ENCODE measurements around the gene PIK3R3.

Gene PIK3R3

DNA sequence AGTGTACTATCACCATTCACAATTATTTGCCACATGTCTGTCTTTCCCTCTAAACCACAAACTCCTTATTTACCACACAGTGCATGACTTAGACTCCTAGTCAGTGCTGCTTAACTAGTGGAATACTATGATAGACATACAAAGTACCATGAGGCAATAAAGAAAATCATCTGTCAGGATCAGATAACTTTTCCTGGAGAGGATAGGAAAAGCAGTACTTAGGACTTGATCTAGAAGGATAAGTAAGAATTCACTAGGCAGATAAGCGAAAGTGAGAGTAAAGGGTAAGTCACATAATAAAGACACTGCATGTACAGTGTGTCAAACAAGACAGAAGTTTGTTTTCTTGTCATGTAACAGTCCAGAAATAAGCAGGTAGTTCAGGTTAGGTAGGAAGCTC, 21.3 kb upstream of the PIK3R3 start:
- DNase-seq: no peak

DNA sequence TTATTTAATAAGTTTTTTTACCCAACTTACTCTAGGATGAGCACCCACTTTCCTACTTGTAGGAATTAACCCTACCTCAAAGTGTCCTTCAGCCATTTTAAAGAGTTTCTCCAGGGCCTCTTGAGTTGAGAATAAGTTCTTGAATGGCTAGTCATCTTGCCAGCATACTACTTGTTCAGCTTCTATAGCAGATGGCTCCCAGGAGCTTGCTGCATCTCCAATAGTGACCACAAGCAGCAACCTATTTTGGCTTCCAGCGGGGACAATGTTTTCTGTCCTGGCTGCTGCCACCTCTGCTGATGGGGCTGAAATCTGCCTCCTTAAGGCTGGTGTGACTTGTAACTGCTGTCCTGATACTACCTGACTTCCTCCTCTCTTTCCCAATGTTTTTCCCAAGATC, 20.8 kb upstream of the PIK3R3 start:
- DNase-seq: no peak

DNA sequence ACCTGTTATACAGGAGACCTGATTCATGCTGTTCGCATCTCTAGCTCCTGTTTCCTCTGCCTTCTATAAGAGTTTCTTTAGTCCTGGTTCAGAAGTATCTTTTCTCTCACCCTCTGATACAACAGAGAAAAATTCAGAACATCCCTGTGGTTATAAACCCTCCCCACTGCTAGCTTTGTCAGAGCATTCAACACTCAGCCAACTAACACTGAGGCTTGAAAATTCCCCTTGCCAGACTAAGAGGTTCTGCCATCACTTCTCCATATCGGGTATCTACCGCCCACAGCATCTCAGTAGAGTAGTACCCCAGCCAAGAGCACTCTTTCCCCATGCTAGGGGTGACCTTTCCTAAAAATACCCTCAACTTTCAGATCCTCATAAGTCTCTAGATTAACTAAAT, 19.6 kb upstream of the PIK3R3 start:
- DNase-seq: no peak

DNA sequence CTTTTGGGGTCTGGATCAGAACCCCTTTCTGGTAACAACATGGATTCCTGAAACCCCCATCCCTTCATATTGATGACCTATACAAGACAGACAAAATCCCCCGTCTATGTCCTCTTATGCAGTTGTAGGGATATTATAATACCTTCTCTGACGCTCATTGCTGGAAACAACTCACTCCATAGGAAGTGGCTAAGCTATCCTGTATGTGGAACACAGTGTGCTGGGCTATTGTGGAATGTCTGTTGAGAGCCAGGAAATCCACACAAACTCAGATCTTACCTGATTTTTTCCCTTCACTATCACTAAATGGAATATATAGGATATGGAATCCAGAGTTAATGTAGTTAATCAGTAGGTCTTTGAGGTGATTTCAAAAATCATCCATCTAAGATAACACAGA, 17.7 kb upstream of the PIK3R3 start:
- DNase-seq: no peak

DNA sequence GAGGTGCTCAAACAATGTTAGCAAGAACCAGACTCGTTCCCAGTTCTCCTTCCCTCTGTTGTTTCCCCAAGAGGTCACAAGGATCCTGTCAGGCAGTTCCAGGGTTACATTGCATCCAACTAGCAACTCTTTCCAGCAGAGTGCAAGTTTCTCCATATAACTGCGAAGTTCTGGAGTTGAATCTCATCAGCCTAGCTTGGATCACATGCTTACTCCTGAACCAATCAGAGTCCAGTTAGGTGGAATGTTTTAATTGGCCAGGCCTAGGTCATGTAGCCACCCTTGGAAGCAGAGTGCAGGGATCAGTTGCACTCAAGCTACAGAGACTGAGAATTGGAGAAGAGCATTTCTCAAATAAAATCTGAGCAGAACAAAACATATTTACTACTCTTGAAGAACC, 15.9 kb upstream of the PIK3R3 start:
- DNase-seq: no peak

DNA sequence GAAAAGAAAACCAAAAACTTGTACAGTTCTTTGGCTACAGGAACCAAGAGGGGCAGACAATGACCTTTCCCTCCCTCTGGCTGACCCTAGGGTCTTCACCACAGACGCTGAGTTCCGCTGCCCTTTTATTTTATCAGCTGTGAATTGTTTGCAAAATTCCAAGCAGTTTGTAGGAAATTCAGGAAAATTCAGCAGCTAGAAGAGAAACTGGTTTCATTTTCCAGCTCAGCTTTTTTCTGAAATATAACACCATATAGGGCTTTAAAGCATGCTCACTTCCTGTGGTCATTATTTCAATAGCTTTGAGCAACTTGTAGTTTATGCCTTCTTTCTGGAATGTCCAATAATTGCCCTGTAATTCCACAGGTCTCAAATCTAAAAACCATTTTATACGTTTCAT, 5.5 kb upstream of the PIK3R3 start:
- no peak for DNase-seq

DNA sequence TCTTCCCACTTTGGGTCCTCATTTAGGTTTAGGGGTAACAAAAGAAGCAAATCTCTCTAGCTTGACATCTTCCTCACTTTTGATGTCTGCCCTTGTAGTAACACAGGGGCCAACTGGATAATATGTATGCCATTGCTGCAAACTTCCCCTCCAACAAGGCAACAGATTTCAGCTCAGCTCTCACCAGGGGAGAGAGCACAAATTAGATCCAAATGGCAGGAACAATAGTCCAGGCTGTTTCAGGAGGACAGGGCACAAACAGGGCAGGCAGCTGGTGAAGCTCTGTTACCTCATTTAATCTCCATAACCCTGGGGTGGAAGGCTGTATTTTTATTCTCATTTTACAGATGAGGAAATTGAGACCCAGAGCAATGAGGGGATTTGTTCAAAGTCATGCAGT, 4.3 kb upstream of the PIK3R3 start:
- DNase-seq: no peak

DNA sequence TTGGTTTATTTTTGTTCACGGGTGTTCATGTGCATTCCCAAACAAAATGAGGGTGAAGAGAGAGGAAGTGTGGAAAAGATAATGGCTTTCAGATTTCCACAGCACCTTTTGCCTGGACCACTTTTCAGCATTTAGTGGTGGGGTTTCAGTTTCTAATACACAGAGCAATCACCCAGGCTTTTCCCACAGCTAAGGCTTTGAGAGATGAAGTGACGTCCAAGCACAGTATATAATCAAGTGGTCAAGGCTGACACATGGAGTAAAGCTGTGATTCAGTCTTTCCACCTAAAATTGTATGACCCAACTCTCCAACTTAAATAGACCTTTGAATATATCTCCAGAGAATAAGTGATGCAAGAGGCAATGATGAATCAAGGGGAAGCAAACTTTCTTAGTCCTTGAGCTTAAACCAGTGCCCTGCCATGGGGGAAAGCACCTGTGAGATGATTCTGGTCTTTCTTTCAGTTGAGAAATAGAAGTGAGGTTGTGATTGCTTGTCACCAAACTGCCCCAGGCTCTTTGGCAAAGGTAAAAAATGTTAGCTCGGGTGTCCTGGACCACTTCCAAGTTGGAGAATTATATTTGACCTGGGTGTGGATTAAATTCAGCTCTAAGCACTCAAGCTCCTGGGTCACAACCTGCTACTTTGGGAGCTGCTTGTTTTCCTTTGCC, 2.4 kb upstream of the PIK3R3 start:
- no peak for DNase-seq

DNA sequence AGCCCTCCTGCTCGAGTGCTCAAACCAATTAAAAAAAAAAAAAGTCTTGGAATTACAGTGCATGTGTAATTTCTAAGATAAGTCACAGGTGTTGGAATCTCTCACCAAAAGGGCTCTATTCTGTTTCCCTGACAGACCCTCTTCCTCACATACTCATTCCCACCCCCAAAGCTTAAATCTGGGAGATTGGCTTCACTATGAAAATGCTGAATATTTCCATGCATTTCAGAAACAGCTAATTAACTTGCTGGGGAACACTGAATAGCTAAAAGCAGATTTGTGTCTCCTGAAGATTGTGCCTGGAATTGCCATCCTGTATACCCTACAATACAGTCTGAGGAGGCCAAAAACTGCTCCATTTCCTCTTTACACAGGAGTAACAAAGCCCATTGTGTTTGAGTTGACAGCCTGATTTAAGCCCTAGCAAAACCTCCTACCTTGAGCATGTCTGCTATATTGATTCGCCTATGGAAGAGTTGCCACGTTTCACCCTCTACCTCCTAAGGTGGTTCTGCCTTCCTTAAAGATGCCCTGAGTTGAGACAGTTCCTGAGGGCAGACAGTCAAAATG, 1.4 kb upstream of the PIK3R3 start:
- no peak for DNase-seq

DNA sequence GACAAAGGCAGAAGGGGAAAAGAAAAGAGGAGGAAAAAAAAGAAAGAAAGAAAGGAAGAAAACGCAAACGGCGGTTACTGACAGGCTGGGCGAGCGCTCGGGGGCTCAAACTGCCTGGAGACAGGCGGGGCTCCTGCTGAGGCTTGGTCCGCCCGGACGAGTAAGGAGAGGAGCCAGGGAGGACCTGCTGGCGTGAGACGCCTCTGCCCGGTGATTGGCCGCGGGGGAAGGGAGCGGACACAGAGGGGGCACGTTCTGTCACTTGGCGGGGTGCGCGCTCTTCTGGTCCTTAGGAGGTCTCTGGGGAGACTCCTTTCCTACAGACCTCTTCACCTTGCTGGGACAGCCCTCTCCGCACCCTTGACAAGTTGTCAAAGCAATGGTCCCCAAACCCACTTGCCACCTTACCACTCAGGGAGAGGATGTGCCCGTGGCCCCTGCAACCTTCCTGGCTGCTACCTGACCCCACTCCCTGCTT, 791 bp upstream of the PIK3R3 start:
- peak; percentile 82 for DNase-seq

DNA sequence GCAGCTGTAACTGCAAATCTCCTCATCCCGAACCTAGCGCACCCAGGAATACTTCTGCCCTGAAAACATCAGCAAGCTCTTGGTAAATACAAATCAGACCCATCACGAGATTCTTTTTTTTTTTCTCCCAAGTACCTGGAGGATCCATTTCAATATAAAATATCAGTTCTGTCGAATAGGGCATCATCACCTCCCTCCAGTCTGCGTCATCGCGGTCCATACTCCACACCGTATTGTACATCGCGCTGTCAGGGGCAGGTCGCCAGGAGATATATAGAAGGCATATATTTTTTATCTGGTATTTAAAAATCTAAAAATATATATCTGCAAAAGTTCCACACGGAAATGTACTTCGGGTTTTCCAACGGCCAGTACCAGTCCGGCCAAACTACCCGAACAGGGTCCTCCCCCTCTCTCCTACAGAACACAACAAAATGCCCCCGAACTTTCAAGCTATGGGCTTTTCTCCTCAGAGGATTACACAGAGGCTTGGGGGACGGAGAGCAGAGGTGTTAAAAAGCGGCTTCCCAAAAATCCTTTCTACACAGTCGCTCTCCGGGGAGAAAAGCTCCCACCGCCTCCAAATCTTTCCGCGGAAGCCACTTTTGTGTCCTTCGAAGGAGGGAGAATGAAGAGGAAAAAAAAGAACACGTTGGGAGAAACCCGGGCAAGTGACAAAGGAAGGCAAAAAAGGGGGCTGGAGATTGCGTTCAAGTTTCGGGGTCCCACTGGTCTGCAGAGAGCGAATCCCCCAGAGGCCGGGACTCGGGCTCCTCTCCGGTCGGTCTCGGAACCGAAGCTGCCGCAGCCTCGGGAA, 509 bp downstream of the PIK3R3 start:
- DNase-seq: peak; percentile 55

DNA sequence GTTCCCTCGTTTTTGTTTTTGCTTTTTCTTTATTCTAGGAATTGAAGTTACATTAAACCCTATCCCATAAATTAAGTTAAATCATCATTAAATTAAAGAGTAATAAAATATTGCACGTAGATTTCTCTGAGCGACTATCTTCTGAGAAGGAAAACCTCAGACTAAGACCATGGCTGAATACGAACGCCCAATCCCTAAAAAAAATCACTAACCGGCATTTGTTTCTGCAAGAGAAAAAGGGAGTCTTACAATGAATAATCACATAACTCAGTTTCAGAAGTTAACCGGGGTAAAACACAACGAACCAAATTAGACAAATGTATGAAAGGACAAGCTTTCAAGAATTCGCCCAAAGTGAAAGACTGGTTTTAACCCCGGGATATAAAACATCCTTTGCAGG, 1.3 kb downstream of the PIK3R3 start:
- peak; percentile 24 for DNase-seq

DNA sequence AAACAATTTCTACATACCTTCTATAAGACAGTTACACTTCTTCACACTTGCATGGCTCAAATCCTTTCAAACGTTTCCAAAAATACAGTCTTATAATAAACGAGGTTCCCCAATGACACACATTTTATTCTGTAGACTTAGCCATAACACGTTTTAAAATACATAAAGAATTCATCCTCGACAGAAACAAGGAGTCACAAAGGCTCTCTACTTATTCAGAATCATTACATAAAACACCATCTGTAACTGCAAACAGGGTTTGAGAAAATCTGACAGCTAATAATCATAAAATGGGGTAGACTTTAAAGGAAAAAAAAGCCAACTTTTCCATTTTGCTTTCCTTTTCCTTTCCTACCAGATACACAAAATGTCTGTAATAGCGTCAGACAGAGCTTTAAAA, 1.8 kb downstream of the PIK3R3 start:
- no peak for DNase-seq

DNA sequence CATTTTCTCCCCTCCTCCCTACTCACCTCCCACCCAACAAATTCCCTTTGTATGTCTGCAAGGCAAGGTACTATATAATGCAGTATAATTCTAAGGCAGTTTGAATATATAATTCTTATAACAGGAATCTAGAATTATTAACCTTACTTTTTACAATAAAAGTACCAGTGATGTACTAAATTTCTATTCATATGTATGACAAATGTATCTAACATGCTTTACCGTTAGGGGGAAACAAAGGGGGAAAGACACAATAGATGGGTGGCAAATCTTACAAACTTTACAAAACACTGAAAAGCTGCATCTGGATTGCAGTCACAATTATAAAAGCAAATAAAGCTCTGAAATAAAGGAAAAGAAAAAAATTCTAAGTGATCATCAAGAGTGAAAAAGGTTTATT, 2.3 kb downstream of the PIK3R3 start:
- DNase-seq: no peak

DNA sequence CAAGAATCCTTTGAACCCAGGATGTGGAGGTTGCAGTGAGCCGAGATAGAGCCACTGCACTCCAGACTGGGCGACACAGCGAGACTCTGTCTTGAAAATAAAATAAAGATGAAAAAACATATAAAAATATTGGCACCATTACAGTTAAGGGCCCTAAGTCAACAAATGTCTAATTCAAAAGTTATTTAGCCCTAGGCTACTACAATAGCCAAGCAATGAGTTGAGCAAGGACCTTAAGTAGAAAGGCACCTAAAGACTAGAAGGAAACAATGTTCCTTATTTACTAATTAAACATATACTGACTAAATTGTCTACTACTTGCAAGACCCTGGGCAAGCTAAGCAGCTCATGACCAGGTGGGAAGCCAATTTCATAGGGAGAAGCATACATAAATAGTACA, 4.1 kb downstream of the PIK3R3 start:
- DNase-seq: no peak

DNA sequence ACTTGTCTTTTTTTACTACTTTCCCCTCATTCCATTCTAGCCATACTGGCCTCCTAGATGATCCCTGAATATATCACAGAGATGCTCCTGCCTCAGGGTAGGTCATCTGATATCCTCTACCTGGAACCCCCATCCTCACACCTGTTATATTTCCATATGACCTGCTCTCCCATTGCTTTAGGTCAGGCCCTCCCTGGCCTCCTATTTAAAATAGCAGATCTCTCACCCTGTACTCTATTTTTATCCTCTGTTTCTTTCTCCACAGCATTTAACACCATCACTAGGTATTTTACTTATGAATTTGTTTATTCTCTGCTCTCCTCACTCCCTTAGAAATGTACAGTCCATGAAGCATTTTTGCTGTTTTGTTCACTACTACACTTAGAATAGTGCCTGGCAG, 13.6 kb downstream of the PIK3R3 start:
- no peak for DNase-seq

DNA sequence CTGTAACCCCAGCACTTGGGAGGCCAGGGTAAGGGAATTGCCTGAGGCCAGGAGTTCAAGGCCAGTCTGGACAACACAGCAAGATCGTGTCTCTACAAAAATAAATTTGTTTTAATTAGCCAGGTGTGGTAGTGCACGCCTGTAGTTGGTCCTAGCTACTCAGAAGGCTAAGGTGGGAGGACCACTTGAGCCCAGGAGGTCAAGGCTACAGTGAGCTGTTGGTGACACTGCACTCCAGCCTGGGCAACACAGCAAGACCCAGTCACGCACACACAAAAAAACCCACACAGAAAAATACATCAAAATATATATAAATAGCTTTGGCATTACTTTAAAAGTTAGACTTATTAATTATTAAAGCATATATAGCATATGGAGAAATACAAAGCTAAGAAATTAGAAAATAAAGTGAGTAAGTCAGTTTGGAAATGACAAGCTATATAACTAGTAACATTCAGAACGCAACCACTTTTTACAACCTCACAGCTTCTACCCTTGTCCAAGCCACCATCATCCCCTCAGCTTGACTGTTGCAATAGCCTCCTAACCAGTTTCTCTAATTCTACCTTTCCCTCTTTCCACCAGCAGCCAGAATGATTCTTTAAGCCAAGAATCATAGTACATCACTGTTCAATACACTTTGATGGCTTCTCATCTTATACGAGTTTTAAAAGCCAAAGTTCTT, 14.5 kb downstream of the PIK3R3 start:
- DNase-seq: no peak

DNA sequence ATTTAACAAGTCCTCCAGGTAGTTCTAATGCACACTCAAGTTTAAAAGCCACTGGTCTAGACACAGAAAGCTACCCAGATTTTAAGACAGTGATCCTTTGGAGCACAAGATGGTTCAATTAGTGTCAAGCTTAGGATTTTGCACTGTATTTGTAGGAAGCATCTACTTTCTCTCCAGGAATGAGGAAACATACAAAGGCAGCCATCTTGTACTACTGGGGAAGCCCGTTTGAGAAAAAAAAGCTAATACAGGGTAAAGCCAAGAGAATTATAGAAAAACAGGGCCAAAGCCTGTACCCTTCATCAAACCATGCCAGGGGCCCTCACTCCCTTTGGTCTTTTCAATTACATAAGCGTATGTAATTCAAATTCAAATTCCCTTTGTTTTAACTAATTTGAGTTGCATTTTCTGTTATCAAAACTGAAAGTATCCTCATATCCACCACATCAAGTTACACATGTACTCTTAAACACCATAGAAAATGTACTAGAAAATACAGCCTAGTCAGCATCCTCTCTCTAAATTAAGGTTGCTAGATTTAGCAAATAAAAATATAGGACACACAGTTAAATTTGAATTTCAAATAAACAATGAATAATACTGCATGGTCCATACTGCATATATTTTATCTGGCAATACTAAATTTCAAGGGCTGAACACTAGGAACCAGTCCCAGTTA, 17.4 kb downstream of the PIK3R3 start:
- no peak for DNase-seq

DNA sequence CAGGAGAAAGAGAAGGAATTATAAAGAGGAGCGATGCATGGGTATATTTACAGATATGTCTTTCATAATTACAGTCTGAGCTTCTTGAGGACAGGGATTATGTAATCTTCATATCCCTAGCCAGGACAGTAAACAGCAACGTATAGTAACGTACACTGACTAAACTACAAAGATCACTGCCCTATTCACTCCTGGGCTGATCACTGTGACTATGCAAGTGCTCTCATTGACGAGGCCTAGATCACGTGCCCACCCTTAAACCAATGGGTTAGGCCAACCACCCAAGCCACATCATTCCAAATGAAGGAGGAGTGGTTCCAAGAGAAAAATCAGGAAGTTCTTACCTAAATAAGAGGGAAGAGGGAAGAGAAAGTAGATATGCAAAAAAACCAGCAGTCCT, 18.5 kb downstream of the PIK3R3 start:
- no peak for DNase-seq

DNA sequence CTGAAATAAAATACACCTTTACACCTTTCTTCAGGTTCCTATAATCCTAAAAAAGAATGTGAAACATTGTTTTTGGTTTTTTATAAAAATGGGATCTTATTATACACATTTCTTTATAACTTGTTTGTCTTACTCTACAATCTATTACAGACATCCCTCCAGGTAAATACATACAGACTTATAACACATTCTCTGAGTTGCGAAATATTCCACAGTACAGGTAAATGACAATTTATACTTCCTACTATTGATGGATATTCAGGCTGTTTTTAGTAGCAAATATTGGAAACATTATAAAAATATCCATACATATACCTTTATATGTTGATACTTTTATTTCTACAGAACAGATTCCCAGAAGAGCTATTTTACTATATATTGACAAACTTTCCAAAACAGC, 20.3 kb downstream of the PIK3R3 start:
- DNase-seq: no peak

DNA sequence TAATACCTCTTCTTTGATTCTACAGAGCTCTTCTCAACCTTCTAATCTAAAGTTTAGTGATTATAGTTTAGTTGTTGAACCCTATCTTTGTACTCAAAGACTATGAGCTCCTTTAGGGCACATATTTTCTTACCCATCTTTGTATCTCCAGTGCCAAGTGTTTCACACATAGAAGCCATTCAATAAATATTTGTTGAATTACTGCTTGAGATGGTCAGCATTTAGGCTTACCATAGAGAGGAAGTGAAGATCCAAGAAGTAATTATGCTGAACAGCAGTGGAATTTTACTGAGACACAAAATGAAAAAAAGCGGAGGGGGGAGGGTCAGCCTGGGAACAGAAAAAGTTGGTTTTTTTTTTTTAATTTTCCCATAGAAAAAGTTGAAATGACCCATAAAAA, 21.9 kb downstream of the PIK3R3 start:
- DNase-seq: no peak

DNA sequence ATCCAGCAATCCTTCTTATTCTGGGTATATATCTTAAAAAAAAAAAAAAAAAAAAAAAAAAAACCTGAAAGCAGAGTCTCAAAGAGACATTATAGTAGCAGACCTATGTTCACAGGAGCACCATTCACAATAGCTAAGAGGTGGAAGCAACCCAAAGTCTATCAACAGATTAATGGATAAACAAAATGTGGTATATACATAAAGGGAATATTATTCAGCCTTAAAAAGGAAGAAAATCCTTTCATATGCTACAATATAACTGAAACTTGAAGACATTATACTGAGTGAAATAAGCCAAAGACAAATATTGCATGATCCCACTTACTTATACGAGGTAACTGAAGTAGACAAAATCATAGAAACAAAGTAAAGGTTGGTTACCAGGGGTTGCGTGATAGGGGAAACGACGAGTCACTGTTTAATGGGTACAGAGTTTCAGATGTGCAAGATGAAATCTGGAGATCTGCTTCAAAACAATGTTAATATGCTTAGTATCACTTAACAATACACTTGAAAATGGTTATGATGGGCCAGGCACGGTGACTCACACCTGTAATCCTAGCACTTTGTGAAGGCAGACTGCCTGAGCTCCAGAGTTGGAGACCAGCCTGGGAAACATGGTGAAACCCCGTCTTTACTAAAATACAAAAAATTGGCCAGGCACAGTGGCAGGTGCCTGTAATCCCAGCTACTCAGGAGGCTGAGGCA, 29.5 kb downstream of the PIK3R3 start:
- no peak for DNase-seq

All from hematopoietic multipotent progenitor cell treated with erythropoietin and hydrocortisone succinate and interleukin-3 and kit ligand, for 6 days (in vitro differentiated cells).